Neural cell (in vitro differentiated cells): Measurements from ENCODE around the gene ZNF653. TPM values are rescaled to one million over a fixed set of nuclear protein-coding genes. Genes with fewer than 3 reads are reported as not detected.
A peak's percentile ranks its signal among the peaks of the same experiment; 100 is the strongest.

Experiments used
- H2AFZ ChIP-seq: fragments of 200-600, 300-800 bp; sonication (generic), shearing (Covaris generic); 2 replicates; pipeline ENCODE4 v1.6.0; 2014; ENCODE audit warnings: low read depth, mild to moderate bottlenecking, antibody characterized with exemption, low read length, moderate library complexity
- H3F3A ChIP-seq: fragments of 200-600 bp; shearing (Covaris generic); 2 replicates; pipeline ENCODE4 v1.6.1; 2016; ENCODE audit warnings: mild to moderate bottlenecking, moderate library complexity, mixed read lengths, antibody characterized with exemption, low read length; ENCODE audit not compliant: insufficient read depth, poor library complexity, severe bottlenecking
- H3K27ac ChIP-seq: fragments of 200-600, 300-800 bp; sonication (generic), shearing (Covaris generic); 2 replicates; pipeline ENCODE4 v1.5.1; 2014; ENCODE audit warnings: mild to moderate bottlenecking, low read length, moderate library complexity
- H3K27me3 ChIP-seq: fragments of 300-800, 200-600 bp; sonication (generic), shearing (Covaris generic); 2 replicates; pipeline ENCODE4 v1.6.0; 2014; ENCODE audit warnings: mild to moderate bottlenecking, low read depth, low read length, moderate library complexity; ENCODE audit not compliant: insufficient read depth
- H3K36me3 ChIP-seq: fragments of 300-800, 200-600 bp; sonication (generic), shearing (Covaris generic); 2 replicates; pipeline ENCODE4 v1.5.1; 2014; ENCODE audit warnings: mild to moderate bottlenecking, antibody characterized with exemption, low read length, moderate library complexity; ENCODE audit not compliant: insufficient read depth
- H3K4me2 ChIP-seq: fragments of 300-800, 200-600 bp; sonication (generic), shearing (Covaris generic); 2 replicates; pipeline ENCODE4 v1.6.0; 2014; ENCODE audit warnings: mild to moderate bottlenecking, low read length
- H3K4me3 ChIP-seq: fragments of 300-800, 200-600 bp; sonication (generic), shearing (Covaris generic); 2 replicates; pipeline ENCODE4 v1.5.1; 2014; ENCODE audit warnings: mild to moderate bottlenecking, low read length, moderate library complexity
- H3K79me2 ChIP-seq: fragments of 200-600 bp; shearing (Covaris generic); replicated peaks from 2 replicates; pipeline ENCODE4 v1.6.0; 2014; ENCODE audit warnings: mild to moderate bottlenecking, low read length, moderate library complexity; ENCODE audit not compliant: insufficient read depth
- H3K9ac ChIP-seq: fragments of 300-800, 200-600 bp; sonication (generic), shearing (Covaris generic); 2 replicates; pipeline ENCODE4 v1.6.1; 2016; ENCODE audit warnings: mild to moderate bottlenecking, low read length, mixed read lengths
- H3K9me2 ChIP-seq: fragments of 200-600 bp; shearing (Covaris generic); 2 replicates; pipeline ENCODE4 v1.6.1; 2016; ENCODE audit warnings: mild to moderate bottlenecking, low read length, mixed read lengths; ENCODE audit not compliant: insufficient read depth
- H3K9me3 ChIP-seq: fragments of 200-600, 300-800 bp; sonication (generic), shearing (Covaris generic); 2 replicates; pipeline ENCODE4 v1.6.1; 2016; ENCODE audit warnings: mild to moderate bottlenecking, mixed run types, low read length, moderate library complexity, mixed read lengths
- H4K20me1 ChIP-seq: fragments of 200-600 bp; shearing (Covaris generic); 2 replicates; pipeline ENCODE4 v1.6.1; 2016; ENCODE audit warnings: mild to moderate bottlenecking, mixed run types; ENCODE audit not compliant: insufficient read depth
- EP300 ChIP-seq: fragments of 450-650 bp; conservative IDR thresholded peaks from 2 replicates; pipeline ENCODE4 v1.6.1; 2014; ENCODE audit warnings: antibody characterized with exemption, mild to moderate bottlenecking, moderate library complexity; ENCODE audit not compliant: poor library complexity, severe bottlenecking
- EZH2 ChIP-seq: fragments of 200-600, 300-800 bp; shearing (Covaris generic), sonication (generic); IDR thresholded peaks from 2 replicates; pipeline ENCODE4 v1.6.1; 2014; ENCODE audit warnings: antibody characterized with exemption, low read length, borderline replicate concordance, mild to moderate bottlenecking; ENCODE audit not compliant: insufficient read depth, poor library complexity, severe bottlenecking
- MXI1 ChIP-seq: fragments of 450-650 bp; conservative IDR thresholded peaks from 2 replicates; pipeline ENCODE4 v1.6.1; 2014; ENCODE audit warnings: antibody characterized with exemption, mild to moderate bottlenecking; ENCODE audit not compliant: poor library complexity, severe bottlenecking
- POLR2AphosphoS5 ChIP-seq: IDR thresholded peaks from 2 replicates; pipeline ENCODE4 v1.6.1; 2012
- RAD21 ChIP-seq: fragments of 450-650 bp; conservative IDR thresholded peaks from 2 replicates; pipeline ENCODE4 v1.6.1; 2014; ENCODE audit warnings: antibody characterized with exemption, mild to moderate bottlenecking, moderate library complexity
- SMC3 ChIP-seq: fragments of 450-650 bp; conservative IDR thresholded peaks from 2 replicates; pipeline ENCODE4 v1.6.1; 2014; ENCODE audit warnings: antibody characterized with exemption, mild to moderate bottlenecking, moderate library complexity; ENCODE audit not compliant: poor library complexity
- TAF1 ChIP-seq: IDR thresholded peaks from 2 replicates; pipeline ENCODE4 v1.6.1; 2012; ENCODE audit warnings: low read depth
- polyA plus RNA-seq: library from polyadenylated mRNA; depleted of rRNA; stranded (reverse); fragments of >200 nt; gene quantifications from 2 replicates; pipeline ENCODE4 v1.2.3, GENCODE V29; 2014
- TF ChIP-seq, protein P1 (sequence below): IDR thresholded peaks from 2 replicates; pipeline ENCODE4 v1.6.1; 2012; ENCODE audit warnings: borderline replicate concordance
- TF ChIP-seq, protein P2 (sequence below): fragments of 450-650 bp; IDR thresholded peaks from 2 replicates; pipeline ENCODE4 v1.5.1; 2014; ENCODE audit warnings: antibody characterized with exemption, mild to moderate bottlenecking, moderate library complexity; ENCODE audit not compliant: poor library complexity, severe bottlenecking

ZNF653 gene
- polyA plus RNA-seq, 1 donor from 2014 or later = 16.5 TPM

DNA sequence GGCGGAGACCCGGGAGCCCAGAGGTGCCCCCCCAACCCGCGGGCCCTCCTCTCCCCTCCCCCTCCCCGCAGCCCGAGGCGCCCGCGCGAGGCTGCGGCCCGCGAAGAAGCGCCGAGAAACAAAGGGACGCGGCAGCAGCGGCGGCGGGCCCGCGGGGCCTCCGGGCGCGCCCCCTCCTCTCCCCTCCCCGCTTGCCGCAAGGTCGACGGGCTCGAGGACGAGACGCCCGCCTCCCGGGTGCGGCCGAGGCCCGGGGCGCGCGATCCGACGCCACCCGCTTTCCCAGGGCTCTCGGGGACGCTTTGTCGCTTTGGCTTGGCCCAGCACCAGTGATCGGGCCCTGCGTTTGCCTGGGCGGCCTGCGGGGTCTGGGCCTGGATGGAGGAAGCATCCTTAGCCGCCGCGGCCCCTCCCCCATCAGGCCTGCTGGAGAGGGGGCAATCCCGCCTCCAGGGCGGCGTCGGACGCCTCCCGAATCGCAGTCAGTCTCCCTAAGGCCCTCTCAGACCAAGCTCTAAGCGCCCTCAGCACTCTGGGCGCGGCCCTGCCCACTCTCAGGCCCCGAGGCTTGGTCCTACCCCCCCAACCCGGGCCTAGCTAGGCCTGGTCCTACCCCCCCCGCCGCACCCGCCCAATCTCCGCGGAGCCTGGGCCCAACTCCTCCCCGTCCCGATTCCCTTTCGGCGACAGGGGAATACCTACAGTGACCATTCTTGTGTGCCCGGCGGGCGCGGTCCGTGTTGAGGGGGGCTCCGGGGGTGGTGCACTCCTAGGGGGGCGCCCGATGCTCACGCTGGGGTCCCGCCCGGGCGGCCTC is 25.5 kb downstream of the ZNF653 start:
- Histone ChIP-seq H3K9ac (peak overlapping the region; percentile 95), H3F3A (no peaks in the 10 kb centered on the region), H4K20me1 (no peaks in the 10 kb centered on the region), H3K79me2 (peaks cover 47% of the 10 kb centered on the region), H3K27ac (peak overlapping the region; percentile 79), H2AFZ (no peak overlapping the region), H3K36me3 (no peaks in the 10 kb centered on the region), H3K9me3 (no peaks in the 10 kb centered on the region), H3K27me3 (no peaks in the 10 kb centered on the region), H3K4me2 (no peak overlapping the region), H3K4me3 (peak overlapping the region; percentile 93), H3K9me2 (no peaks in the 10 kb centered on the region)
- no peak for TF ChIP-seq RAD21
- no peak for TF ChIP-seq EZH2
- TF ChIP-seq SMC3 = no peak
- TF ChIP-seq, protein P1, sequence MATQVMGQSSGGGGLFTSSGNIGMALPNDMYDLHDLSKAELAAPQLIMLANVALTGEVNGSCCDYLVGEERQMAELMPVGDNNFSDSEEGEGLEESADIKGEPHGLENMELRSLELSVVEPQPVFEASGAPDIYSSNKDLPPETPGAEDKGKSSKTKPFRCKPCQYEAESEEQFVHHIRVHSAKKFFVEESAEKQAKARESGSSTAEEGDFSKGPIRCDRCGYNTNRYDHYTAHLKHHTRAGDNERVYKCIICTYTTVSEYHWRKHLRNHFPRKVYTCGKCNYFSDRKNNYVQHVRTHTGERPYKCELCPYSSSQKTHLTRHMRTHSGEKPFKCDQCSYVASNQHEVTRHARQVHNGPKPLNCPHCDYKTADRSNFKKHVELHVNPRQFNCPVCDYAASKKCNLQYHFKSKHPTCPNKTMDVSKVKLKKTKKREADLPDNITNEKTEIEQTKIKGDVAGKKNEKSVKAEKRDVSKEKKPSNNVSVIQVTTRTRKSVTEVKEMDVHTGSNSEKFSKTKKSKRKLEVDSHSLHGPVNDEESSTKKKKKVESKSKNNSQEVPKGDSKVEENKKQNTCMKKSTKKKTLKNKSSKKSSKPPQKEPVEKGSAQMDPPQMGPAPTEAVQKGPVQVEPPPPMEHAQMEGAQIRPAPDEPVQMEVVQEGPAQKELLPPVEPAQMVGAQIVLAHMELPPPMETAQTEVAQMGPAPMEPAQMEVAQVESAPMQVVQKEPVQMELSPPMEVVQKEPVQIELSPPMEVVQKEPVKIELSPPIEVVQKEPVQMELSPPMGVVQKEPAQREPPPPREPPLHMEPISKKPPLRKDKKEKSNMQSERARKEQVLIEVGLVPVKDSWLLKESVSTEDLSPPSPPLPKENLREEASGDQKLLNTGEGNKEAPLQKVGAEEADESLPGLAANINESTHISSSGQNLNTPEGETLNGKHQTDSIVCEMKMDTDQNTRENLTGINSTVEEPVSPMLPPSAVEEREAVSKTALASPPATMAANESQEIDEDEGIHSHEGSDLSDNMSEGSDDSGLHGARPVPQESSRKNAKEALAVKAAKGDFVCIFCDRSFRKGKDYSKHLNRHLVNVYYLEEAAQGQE = no peak
- TF ChIP-seq POLR2AphosphoS5 = no peak
- no peak for TF ChIP-seq EP300
- TF ChIP-seq, protein P2, sequence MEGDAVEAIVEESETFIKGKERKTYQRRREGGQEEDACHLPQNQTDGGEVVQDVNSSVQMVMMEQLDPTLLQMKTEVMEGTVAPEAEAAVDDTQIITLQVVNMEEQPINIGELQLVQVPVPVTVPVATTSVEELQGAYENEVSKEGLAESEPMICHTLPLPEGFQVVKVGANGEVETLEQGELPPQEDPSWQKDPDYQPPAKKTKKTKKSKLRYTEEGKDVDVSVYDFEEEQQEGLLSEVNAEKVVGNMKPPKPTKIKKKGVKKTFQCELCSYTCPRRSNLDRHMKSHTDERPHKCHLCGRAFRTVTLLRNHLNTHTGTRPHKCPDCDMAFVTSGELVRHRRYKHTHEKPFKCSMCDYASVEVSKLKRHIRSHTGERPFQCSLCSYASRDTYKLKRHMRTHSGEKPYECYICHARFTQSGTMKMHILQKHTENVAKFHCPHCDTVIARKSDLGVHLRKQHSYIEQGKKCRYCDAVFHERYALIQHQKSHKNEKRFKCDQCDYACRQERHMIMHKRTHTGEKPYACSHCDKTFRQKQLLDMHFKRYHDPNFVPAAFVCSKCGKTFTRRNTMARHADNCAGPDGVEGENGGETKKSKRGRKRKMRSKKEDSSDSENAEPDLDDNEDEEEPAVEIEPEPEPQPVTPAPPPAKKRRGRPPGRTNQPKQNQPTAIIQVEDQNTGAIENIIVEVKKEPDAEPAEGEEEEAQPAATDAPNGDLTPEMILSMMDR = no peak
- no peak for TF ChIP-seq TAF1
- TF ChIP-seq MXI1 = no peak

DNA sequence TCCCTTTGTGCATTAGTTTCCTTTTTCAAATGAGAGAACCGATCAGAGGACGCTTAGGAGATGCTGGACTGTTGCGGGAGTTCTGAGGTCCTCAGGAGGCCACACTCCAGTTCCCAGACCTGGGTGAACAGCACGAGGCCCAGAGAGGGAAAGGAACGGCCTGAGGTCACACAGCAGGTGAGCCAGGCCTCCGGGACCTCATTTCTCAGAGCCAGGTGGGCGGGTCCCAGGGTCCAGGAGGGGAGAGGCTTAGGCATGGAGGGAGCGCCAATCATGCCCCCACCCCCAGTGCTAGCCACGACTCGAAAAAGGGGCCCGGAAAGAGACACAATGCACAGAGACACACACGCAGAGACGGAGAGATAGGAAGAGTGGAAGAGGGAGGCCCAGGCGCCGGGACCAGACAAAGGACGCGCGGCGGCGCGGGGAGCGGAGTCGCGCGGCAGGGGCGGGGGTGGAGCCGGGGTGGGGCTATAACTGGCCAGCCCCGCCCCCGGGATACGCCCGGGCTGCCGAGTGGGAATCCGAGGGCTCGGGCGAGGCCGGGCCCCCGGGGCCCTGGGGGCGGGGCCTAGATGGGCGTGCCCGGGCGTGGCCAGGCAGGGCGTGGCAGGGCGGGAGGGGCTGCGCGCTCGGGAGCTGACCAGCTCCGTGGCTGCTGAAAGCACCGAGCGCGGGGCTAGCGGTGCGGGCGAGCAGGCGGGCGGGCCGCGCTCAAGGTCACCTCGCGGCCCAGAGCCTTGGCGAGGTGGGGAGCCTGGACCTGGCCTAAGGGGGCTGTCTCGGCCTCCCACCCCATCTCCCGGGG is 26.3 kb downstream of the ZNF653 start:
- Histone ChIP-seq H3K4me2 (peak overlapping the region; percentile 61), H3K9me2 (no peaks in the 10 kb centered on the region), H3K9ac (peak overlapping the region; percentile 95), H2AFZ (no peak overlapping the region), H3K9me3 (no peaks in the 10 kb centered on the region), H3K4me3 (peak overlapping the region; percentile 93), H3K27me3 (no peaks in the 10 kb centered on the region), H3K79me2 (peaks cover 47% of the 10 kb centered on the region), H3K36me3 (no peaks in the 10 kb centered on the region), H3K27ac (peak overlapping the region; percentile 79), H4K20me1 (no peaks in the 10 kb centered on the region), H3F3A (no peaks in the 10 kb centered on the region)
- TF ChIP-seq, protein P2 = no peak
- TF ChIP-seq MXI1 (peak; percentile 24), SMC3 (no peak)
- TF ChIP-seq, protein P1 = no peak
